T-helper 1 cell (primary cell): ENCODE results near the gene TNP2.

Experiments
- DNase-seq, 5 donors: peaks; one replicate each; pipeline ENCODE4 v3.0.0-alpha.2; 2012 to 2020

Gene TNP2

GRCh38 chr16:11255737-11256660, 13.1 kb downstream of the TNP2 start, which contains the start of gene SOCS1:
SOCS1 (minus strand) TSS chr16:11256204; CDS start chr16:11255478, 726 bp downstream.
- peak; percentile 76 to 90 (median 81) for DNase-seq

- peak; percentile 40 to 79 (median 63) for DNase-seq
Observed at GRCh38 chr16:11254913-11255736, 14.0 kb downstream of the TNP2 start.

GRCh38 chr16:11253995-11254912, 14.9 kb downstream of the TNP2 start:
- DNase-seq = no peak

- DNase-seq = peak in 4 of 5 donors; percentile 35 to 78 (median 42)
Observed at GRCh38 chr16:11253009-11253994, 15.8 kb downstream of the TNP2 start.

DNA sequence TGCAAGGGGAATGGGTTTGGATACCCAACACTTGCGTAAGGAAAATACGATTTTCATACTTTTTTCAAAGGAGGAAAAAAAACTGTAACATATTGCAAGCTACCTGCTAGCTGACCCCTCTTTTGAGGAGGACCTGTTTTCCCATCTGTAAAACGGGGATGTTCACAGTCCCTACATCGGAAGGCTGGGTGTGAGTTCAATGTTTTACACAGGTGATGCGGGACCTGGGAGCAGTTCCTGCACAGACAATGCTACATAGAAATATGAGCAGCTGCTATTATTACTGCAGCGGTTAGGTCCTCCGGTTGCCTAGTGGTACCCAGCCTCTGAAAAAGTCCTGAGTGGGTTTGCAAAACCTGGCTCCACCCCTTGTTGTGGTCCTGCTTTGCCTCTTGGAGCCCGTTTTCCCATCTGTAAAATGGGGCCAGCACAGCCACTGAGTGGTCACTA, 16.6 kb downstream of the TNP2 start:
- peak in 1 of 5 donors; percentile 44 for DNase-seq

DNA sequence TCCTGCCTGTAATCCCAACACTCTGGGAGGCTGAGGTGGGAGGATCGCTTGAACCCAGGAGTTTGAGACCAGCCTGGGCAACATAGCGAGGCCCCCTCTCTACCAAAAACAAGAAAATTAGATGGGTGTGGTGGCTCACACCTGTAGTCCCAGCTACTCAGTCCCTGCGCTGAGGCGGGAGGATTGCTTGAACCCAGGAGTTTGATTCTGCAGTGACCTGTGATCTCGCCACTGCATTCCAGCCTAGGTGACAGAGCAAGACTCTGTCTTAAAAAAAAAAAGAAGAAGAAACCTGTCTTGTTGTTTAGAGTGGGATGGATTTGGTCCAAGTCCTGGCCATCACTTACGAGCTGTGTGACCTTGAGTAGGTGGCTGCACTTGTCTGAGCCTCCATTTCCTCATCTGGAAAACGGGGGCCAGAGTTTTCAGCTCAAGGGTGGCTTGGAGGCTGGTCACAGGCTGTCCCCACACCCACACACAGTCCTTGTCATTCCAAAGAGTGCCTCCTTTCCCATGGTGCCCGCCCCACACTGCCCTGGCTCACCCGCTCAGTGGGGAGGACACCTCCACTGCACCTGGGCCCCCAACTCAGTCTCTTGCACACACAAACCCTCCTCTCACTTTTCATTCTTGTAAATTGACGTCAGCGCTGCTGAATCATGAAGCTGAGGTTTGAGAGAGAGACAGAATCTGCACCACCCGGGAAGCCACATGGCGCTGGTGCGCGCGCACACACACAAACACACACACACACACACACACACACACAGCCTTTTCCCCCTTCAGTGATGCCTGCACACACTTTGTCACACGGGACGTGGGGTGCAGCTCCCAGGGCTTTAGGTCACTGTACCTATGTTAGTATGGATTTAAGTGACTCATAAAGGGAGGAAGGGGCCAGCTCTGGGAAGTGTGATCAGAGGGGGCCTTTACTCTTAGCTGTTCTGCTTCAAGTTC, 17.3 kb downstream of the TNP2 start:
- peak in 4 of 5 donors; percentile 53 to 92 (median 62) for DNase-seq

DNA sequence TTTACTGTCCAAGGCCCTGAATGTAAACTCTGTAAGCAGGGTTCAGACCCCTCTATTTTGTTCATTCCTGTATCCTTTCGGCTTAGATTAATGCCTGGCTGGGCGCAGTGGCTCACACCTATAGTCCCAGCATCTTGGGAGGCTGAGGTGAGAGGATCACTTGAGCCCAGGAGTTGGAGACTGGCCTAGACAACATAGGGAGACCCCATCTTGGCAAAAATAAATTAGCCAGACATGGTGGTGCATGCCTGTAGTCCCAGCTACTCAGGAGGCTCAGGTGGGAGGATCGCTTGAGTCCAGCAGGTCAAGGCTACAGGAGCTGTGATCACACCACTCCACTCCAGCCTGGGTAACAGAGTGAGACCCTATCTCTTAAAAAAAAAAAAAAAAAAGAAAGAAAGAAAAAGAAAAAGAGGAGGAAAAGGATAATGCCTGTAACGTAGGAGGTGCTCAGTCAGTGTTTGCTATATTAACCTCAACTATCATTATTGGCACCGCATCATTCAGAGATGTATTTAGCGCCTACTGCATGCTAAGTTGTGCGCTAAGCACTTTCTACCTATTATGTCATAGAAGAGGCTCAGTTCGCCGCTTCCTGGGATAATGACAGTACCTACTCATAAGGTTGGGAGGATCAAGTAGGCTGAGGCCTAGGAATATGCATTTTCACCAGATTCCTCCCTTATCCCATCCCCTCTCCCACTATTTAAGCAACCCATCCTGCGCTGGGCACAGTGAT, 18.2 kb downstream of the TNP2 start:
- no peak for DNase-seq

DNA sequence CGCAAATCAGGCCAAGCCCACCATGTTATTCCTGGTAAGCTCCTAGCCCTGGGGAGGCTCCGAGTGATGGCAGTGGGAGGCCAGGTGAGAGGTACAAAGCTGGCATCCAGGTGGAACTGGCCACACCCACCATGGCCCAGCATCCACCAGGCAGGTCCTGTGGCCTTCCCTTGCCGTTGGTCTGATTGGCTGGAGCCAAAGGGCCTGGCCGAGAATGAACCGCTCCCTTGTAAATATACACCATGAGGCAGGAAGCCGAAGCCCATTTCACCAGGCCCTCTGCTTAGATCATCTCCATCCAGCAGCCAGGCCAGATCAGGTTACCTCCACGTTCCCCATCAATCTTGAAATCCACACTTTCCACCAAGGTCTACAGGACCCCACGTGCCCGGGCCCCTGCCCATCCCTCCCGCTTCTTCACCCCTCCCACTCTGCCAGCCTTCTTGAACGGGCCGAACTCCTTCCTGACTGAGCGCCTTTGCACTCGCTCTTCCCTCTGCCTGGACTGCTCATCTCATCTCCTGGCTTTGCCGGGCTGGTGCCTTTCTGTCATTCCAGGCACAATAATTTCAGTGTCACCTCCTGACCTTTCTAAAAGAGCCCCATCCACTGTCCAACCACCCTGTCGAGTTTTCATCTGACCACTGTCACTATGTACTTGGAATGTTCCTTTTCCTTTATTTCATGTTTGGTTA, 18.9 kb downstream of the TNP2 start:
- DNase-seq = peak in 1 of 5 donors; percentile 40

GRCh38 chr16:11249233-11250061, 19.7 kb downstream of the TNP2 start:
- no peak for DNase-seq

GRCh38 chr16:11248133-11248532, 21.0 kb downstream of the TNP2 start:
- DNase-seq = no peak

GRCh38 chr16:11245988-11246387, 23.1 kb downstream of the TNP2 start:
- DNase-seq = peak in 1 of 5 donors; percentile 67

DNA sequence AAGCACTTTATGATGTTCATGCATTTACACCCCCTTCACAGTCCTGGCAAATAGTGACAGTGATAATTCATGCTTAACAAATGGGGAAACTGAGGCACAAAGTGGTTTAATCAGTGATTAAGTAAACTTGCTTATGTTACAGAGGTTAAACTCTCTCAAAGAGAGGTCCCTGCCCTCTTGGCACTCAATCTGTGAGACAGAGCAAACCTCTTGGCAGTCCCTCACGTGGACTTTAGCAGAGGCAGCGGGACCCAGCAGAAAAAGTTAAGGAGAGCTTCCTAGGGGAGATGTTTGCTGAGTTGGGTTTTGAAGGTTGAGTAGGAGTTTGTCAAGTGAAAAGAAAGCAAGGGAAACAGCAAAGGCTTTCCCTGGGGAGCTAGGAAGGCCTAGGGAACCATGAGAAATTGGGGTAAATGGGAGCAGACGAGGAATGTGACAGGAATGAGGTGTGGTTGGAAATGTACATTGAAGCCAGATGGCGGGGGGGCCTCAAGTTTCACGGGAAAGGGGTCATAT, 23.8 kb downstream of the TNP2 start:
- no peak for DNase-seq

- DNase-seq = no peak
Observed at GRCh38 chr16:11242658-11243057, 26.5 kb downstream of the TNP2 start.

GRCh38 chr16:11241480-11242204, 27.5 kb downstream of the TNP2 start:
- no peak for DNase-seq

GRCh38 chr16:11240636-11241473, 28.3 kb downstream of the TNP2 start:
- DNase-seq = peak in 1 of 5 donors; percentile 52
